ENCODE data around the gene RAB11FIP5. TPM values are rescaled to one million over a fixed set of nuclear protein-coding genes. Genes with fewer than 3 reads are reported as not detected.

Gene RAB11FIP5
- total and polyA plus RNA-seq, 10 of the 15 experiments (the other 5 are each of a cell fraction or from before 2014, with no cell fraction given), result 0.03 to 0.20 (median 0.06) TPM; not detected in 6

DNA sequence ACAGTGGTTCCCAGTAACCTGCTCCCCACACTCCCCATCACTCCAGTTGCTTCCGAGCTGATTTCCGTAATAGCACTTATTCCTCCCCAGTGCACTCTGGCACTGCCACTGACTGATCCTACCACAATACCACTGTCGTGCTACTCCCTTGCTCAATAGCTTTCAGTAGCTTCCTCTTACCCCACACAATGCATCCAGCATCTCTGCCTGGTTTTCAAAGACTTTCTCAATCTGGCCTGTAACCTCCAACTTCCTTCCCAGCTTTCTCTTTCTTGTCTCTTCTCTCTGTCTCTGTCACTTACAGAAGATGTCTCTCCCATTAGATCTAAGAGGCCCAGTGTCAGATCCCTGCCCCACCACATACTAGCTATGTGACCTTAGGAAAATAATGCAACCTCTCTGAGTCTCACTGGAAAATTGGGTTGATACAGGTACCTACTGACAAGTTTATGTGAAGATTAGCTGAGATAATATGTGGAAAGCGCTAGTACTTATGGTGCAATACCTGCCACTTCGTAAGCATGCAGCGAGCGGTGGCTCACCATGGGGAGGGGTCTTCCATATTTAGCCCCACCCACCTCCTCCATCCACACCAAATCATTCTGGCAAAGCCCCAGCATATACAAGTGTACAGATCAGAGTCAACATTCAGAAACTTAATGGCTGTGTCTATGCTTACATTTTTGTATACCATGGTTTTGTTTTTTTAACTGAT lies 77.9 kb downstream of the RAB11FIP5 start:
- ATAC-seq (no peak), FAIRE-seq (no peak), DNase-seq (ENCODE audit: low read depth, low spot score) (no peak)
- no peak overlapping the region for H2AFZ ChIP-seq (ENCODE audit: control insufficient read depth, low read depth, low read length)
- H3K4me2 ChIP-seq (ENCODE audit: control insufficient read depth, insufficient read depth), result no peak overlapping the region
- POLR2A ChIA-PET, result interaction anchor here (0.7 kb wide), 2 partner anchors 9 to 82 kb away, joined by 3 to 9 read pairs; no protein-coding TSS in a partner anchor
- no TSS peak for BruUV-seq (replicated peaks)
- no peaks in the 10 kb centered on the region for H3K4me1 ChIP-seq (ENCODE audit: control insufficient read depth, insufficient read depth, low read length)
- SMC1A ChIA-PET (ENCODE audit: uncharacterized antibody, unreplicated experiment), result no interaction called here
- no peak overlapping the region for H3K4me3 ChIP-seq
- TF ChIP-seq, protein P1, sequence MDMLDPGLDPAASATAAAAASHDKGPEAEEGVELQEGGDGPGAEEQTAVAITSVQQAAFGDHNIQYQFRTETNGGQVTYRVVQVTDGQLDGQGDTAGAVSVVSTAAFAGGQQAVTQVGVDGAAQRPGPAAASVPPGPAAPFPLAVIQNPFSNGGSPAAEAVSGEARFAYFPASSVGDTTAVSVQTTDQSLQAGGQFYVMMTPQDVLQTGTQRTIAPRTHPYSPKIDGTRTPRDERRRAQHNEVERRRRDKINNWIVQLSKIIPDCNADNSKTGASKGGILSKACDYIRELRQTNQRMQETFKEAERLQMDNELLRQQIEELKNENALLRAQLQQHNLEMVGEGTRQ (IDR thresholded peaks at IDR 0.05; ENCODE audit: borderline replicate concordance, low read depth, low read length), result no peak
- TF ChIP-seq ATF7 (IDR thresholded peaks at IDR 0.05; ENCODE audit: low read depth) (no peak), FOXK2 (IDR thresholded peaks at IDR 0.05) (no peak), RAD51 (IDR thresholded peaks at IDR 0.05) (no peak), SREBF1 (IDR thresholded peaks at IDR 0.05; ENCODE audit: low read length) (no peak), CREB1 (IDR thresholded peaks at IDR 0.05; ENCODE audit: low read depth) (no peak), ZNF622 (IDR thresholded peaks at IDR 0.05) (no peak), CEBPB (IDR thresholded peaks at IDR 0.05; ENCODE audit: borderline replicate concordance in 1 of 2, low read depth in 2 of 2, low read length in 2 of 2) (no peak), ZBED1 (IDR thresholded peaks at IDR 0.05; ENCODE audit: borderline replicate concordance) (no peak)
- H3K27ac ChIP-seq (ENCODE audit: control insufficient read depth, insufficient read depth), result no peak overlapping the region
- CTCF ChIA-PET, result interaction anchor here (0.6 kb wide), 1 partner anchor 215 kb away, joined by 3 read pairs; no protein-coding TSS in a partner anchor
- in situ Hi-C loops (cut with MboI), result no loop called here
- H3K9ac ChIP-seq (ENCODE audit: control insufficient read depth, insufficient read depth, low read length), result no peak overlapping the region
- no peaks in the 10 kb centered on the region for H3K79me2 ChIP-seq (ENCODE audit: control insufficient read depth, insufficient read depth, low read length)
- intact Hi-C loops (cut with micrococcal nuclease; ENCODE audit: unreplicated experiment), result no loop called here
- RAD21 ChIA-PET (ENCODE audit: unreplicated experiment), result no interaction called here
- H3K36me3 ChIP-seq (ENCODE audit: control insufficient read depth in 2 of 2, insufficient read depth in 2 of 2, low read length in 1 of 2), result no peaks in the 10 kb centered on the region
- no peaks in the 10 kb centered on the region for H3K9me3 ChIP-seq (replicated peaks; ENCODE audit: control insufficient read depth, insufficient read depth, low read length)
- H3K27me3 ChIP-seq (replicated peaks in 1 of 2; ENCODE audit: control insufficient read depth in 2 of 2, insufficient read depth in 2 of 2, low read length in 1 of 2), result no peaks in the 10 kb centered on the region
- H4K20me1 ChIP-seq (ENCODE audit: control insufficient read depth, insufficient read depth), result no peaks in the 10 kb centered on the region
- WGBS (ENCODE audit: insufficient coverage, insufficient replicate concordance, low lambda C conversion rate, missing lambda C conversion rate), result 80% methylated on average over 7 of the region's 7 CpGs
